Hepatocyte (in vitro differentiated cells): ENCODE results near the gene MYLK3. TPM values are rescaled to one million over a fixed set of nuclear protein-coding genes. Genes with fewer than 3 reads are reported as not detected.

Experiments
- DNase-seq: peaks from one replicate; pipeline ENCODE4 v3.0.0-alpha.2; 2016; ENCODE audit warnings: low spot score
- H2AFZ ChIP-seq: fragments of 200-600 bp; sonication (generic); 2 replicates; pipeline ENCODE4 v1.6.0; 2016; ENCODE audit warnings: antibody characterized with exemption, mild to moderate bottlenecking
- H3K27ac ChIP-seq: fragments of 200-600 bp; sonication (generic); 2 replicates; pipeline ENCODE4 v1.5.1; 2016; ENCODE audit warnings: mild to moderate bottlenecking
- H3K27me3 ChIP-seq: fragments of 200-600 bp; sonication (generic); 2 replicates; pipeline ENCODE4 v1.6.1; 2016
- H3K36me3 ChIP-seq: fragments of 200-600 bp; sonication (generic); replicated peaks from 2 replicates; pipeline ENCODE4 v1.5.1; 2016; ENCODE audit warnings: low read depth; ENCODE audit not compliant: insufficient read depth
- H3K4me1 ChIP-seq: fragments of 200-600 bp; sonication (generic); 2 replicates; pipeline ENCODE4 v1.5.1; 2016; ENCODE audit warnings: mild to moderate bottlenecking, moderate library complexity; ENCODE audit not compliant: insufficient read depth
- H3K4me2 ChIP-seq: fragments of 200-600 bp; sonication (generic); 2 replicates; pipeline ENCODE4 v1.6.0; 2016
- H3K4me3 ChIP-seq: fragments of 200-600 bp; sonication (generic); 2 replicates; pipeline ENCODE4 v1.5.1; 2016; ENCODE audit warnings: mild to moderate bottlenecking
- H3K79me2 ChIP-seq: fragments of 200-600 bp; sonication (generic); 2 replicates; pipeline ENCODE4 v1.6.0; 2017; ENCODE audit warnings: mild to moderate bottlenecking
- H3K9me2 ChIP-seq: fragments of 200-600 bp; sonication (generic); replicated peaks from 2 replicates; pipeline ENCODE4 v1.6.0; 2017; ENCODE audit warnings: mild to moderate bottlenecking; ENCODE audit not compliant: insufficient read depth
- H3K9me3 ChIP-seq: fragments of 200-600 bp; sonication (generic); 2 replicates; pipeline ENCODE4 v1.5.1; 2016; ENCODE audit warnings: low read depth, mild to moderate bottlenecking
- H4K20me1 ChIP-seq: fragments of 200-600 bp; sonication (generic); 2 replicates; pipeline ENCODE4 v1.6.0; 2016; ENCODE audit warnings: mild to moderate bottlenecking; ENCODE audit not compliant: insufficient read depth, poor library complexity, severe bottlenecking
- EZH2 ChIP-seq: fragments of 200-600 bp; sonication (generic); IDR thresholded peaks from 2 replicates; pipeline ENCODE4 v1.6.1; 2016; ENCODE audit warnings: antibody characterized with exemption, mild to moderate bottlenecking, borderline replicate concordance
- EZH2phosphoT487 ChIP-seq: fragments of 200-600 bp; sonication (generic); IDR thresholded peaks from one replicate; pipeline ENCODE4 v1.6.1; 2018; ENCODE audit warnings: antibody characterized with exemption, mild to moderate bottlenecking, low read depth, moderate library complexity; ENCODE audit not compliant: unreplicated experiment, severe bottlenecking
- WGBS: methylation state at CpG from one replicate; pipeline ENCODE4 v1.1.6; 2016; ENCODE audit warnings: low lambda C conversion rate; ENCODE audit errors: missing lambda C conversion rate; 5-methylcytosine and 5-hydroxymethylcytosine counted together
- polyA plus RNA-seq: library from polyadenylated mRNA; unstranded; fragments of >200 nt; fragmentation: Nextera tagmentation; extraction: Ambion mirVana; gene quantifications from 2 replicates; pipeline ENCODE4 v1.2.1, GENCODE V29; 2016
- total RNA-seq: library from RNA; depleted of rRNA; stranded (reverse); fragments of >200 nt; gene quantifications from 2 replicates; pipeline ENCODE4 v1.2.3, GENCODE V29; 2014
- TF ChIP-seq, protein P1 (sequence below): fragments of 200-600 bp; sonication (generic); IDR thresholded peaks from 2 replicates; pipeline ENCODE4 v1.5.1; 2016; ENCODE audit warnings: antibody characterized with exemption, mild to moderate bottlenecking; ENCODE audit not compliant: poor library complexity

Gene MYLK3
- total and polyA plus RNA-seq, 2 experiments from 2014 or later, result 1.9 to 6.5 TPM

DNA sequence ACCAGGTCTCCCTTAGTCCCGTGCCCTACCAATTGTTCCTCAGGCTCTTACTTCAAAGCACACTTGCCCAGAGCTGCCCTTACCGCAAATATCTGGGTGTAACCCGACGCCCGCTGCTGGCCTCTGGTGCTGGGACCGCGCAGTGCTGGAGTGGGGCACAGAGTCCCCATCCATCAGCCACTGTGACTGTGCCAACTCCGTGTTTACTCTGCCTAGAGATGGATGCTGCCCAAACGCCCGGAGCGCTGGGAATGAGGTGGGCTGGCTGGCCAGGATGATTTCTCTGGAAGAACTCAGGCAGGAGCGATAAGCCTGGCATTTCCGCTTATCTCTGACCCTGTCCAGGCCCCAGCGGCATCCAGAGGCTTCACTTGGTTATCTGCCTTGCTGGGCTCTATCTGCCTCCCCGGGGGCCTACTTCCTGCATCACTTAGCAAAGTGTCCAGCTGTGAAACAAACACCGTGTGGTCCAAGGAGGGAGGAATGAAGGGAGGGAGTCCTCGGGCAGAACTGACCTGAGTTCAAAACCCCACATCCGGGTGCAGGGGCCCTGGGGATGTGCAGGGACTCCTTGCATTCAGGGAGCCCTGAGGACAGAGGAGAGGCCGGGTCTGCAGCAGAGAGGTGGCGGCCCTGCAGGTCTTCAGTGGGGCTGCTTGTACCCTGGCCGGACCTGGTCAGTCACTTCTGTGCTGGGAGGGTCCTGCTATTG lies 9.4 kb upstream of the MYLK3 start:
- H2AFZ ChIP-seq, result no peak overlapping the region
- H3K9me2 ChIP-seq, result no peaks in the 10 kb centered on the region
- H3K36me3 ChIP-seq, result no peaks in the 10 kb centered on the region
- DNase-seq, result peak; percentile 34
- H3K4me2 ChIP-seq, result peak overlapping the region; percentile 50
- H4K20me1 ChIP-seq, result no peaks in the 10 kb centered on the region
- no peak overlapping the region for H3K27ac ChIP-seq
- TF ChIP-seq, protein P1, sequence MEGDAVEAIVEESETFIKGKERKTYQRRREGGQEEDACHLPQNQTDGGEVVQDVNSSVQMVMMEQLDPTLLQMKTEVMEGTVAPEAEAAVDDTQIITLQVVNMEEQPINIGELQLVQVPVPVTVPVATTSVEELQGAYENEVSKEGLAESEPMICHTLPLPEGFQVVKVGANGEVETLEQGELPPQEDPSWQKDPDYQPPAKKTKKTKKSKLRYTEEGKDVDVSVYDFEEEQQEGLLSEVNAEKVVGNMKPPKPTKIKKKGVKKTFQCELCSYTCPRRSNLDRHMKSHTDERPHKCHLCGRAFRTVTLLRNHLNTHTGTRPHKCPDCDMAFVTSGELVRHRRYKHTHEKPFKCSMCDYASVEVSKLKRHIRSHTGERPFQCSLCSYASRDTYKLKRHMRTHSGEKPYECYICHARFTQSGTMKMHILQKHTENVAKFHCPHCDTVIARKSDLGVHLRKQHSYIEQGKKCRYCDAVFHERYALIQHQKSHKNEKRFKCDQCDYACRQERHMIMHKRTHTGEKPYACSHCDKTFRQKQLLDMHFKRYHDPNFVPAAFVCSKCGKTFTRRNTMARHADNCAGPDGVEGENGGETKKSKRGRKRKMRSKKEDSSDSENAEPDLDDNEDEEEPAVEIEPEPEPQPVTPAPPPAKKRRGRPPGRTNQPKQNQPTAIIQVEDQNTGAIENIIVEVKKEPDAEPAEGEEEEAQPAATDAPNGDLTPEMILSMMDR, result no peak
- no peak for TF ChIP-seq EZH2phosphoT487
- TF ChIP-seq EZH2, result no peak
- no peaks in the 10 kb centered on the region for H3K79me2 ChIP-seq
- H3K9me3 ChIP-seq, result no peaks in the 10 kb centered on the region
- WGBS, result 40% methylated on average over 21 of the region's 21 CpGs
- H3K4me1 ChIP-seq, result peaks cover 8% of the 10 kb centered on the region
- no peak overlapping the region for H3K4me3 ChIP-seq
- no peaks in the 10 kb centered on the region for H3K27me3 ChIP-seq

DNA sequence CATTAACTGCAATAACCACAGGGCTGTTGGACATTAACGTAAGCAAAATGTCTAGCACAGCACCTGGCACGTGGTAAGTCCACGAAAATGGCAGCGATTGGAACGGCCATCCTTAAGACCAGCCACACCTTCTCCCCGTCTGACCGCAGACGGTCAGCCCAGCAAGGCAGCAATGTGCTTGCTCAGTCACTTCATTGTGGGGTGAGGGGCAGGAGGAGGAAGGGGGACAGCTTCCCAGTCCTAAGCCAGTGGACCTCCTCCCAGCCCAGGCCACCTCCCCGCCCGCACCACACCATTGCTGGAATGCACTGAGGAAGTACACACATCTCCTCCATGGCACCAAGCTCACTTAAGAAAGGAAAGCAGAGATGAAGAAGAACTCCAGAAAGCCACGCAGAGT lies 8.6 kb upstream of the MYLK3 start:
- H3K27me3 ChIP-seq, result no peaks in the 10 kb centered on the region
- no peak overlapping the region for H3K4me2 ChIP-seq
- no peak for TF ChIP-seq EZH2
- no peak for TF ChIP-seq EZH2phosphoT487
- TF ChIP-seq, protein P1, result no peak
- no peak for DNase-seq
- H2AFZ ChIP-seq, result no peak overlapping the region
- no peaks in the 10 kb centered on the region for H3K9me3 ChIP-seq
- H4K20me1 ChIP-seq, result no peaks in the 10 kb centered on the region
- no peaks in the 10 kb centered on the region for H3K36me3 ChIP-seq
- no peaks in the 10 kb centered on the region for H3K79me2 ChIP-seq
- H3K27ac ChIP-seq, result no peak overlapping the region
- 84% methylated on average over 11 of the region's 11 CpGs for WGBS
- no peak overlapping the region for H3K4me3 ChIP-seq
- peaks cover 8% of the 10 kb centered on the region for H3K4me1 ChIP-seq
- H3K9me2 ChIP-seq, result no peaks in the 10 kb centered on the region

DNA sequence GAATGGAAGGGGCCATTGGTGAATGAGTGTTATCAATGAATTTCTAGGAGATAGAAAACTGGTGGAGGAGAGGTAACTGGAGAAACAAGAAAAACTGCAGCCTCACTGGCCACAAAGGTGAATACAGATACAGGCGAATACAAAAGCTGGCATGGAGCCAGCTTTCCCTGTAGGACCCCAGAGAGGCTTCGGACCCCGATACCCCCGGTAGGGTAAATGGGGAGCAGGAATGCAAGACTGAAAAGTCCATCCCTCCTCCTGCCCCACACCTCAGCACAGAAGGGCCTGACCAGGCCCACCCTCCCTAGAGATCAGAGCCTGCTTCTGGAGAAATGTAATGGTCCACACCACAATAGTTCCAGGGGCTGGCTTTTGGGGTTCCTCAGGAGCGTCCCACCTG lies 4.9 kb upstream of the MYLK3 start:
- H3K4me1 ChIP-seq, result peaks cover 18% of the 10 kb centered on the region
- no peak for DNase-seq
- no peak overlapping the region for H3K4me3 ChIP-seq
- H3K4me2 ChIP-seq, result no peak overlapping the region
- H3K79me2 ChIP-seq, result no peaks in the 10 kb centered on the region
- TF ChIP-seq EZH2 (no peak), EZH2phosphoT487 (no peak)
- TF ChIP-seq, protein P1, result no peak
- H3K9me3 ChIP-seq, result no peaks in the 10 kb centered on the region
- WGBS, result 90% methylated on average over 5 of the region's 5 CpGs
- H4K20me1 ChIP-seq, result no peaks in the 10 kb centered on the region
- no peaks in the 10 kb centered on the region for H3K36me3 ChIP-seq
- H3K9me2 ChIP-seq, result no peaks in the 10 kb centered on the region
- H3K27ac ChIP-seq, result no peak overlapping the region
- no peaks in the 10 kb centered on the region for H3K27me3 ChIP-seq
- H2AFZ ChIP-seq, result no peak overlapping the region
